Activated CD8-positive, alpha-beta memory T cell treated with anti-CD3 and anti-CD28 coated beads, Interleukin-2, amount 50 U/mL, for 4 hours (primary cell): ENCODE results near the gene CHD3.
"Not testable (repeated sequence)": the region's sequence is repeated elsewhere in the genome, so short reads cannot be mapped to it uniquely, and the experiment has no call there.

Source experiments
- DNase-seq: peaks from one replicate; pipeline ENCODE4 v3.0.0-alpha.2; 2020

Gene CHD3

GRCh38 chr17:7850701-7851437 is 37.7 kb upstream of the CHD3 start:
- peak; percentile 33 for DNase-seq

- peak; percentile 92 for DNase-seq
Observed at GRCh38 chr17:7851438-7852261, 36.9 kb upstream of the CHD3 start.

GRCh38 chr17:7852262-7852670 is 36.3 kb upstream of the CHD3 start:
- DNase-seq: no peak

GRCh38 chr17:7852919-7853690 is 35.5 kb upstream of the CHD3 start:
- DNase-seq: peak; percentile 35

- DNase-seq: no peak
Observed at GRCh38 chr17:7853691-7854038, 34.9 kb upstream of the CHD3 start.

GRCh38 chr17:7854078-7854777 is 34.4 kb upstream of the CHD3 start:
- peak; percentile 37 for DNase-seq

- peak; percentile 47 for DNase-seq
Observed at GRCh38 chr17:7854851-7855659, 33.5 kb upstream of the CHD3 start, which contains the start of gene TMEM88. Gene TMEM88, plus strand, starts transcription at chr17:7855066. Its CDS starts 9 bp downstream, at chr17:7855075.

GRCh38 chr17:7855660-7856010 is 33.0 kb upstream of the CHD3 start:
- peak; percentile 43 for DNase-seq

GRCh38 chr17:7856011-7856810 is 32.4 kb upstream of the CHD3 start:
- DNase-seq: peak; percentile 58

GRCh38 chr17:7856811-7857712 is 31.5 kb upstream of the CHD3 start, which contains the start of gene NAA38:
Gene NAA38, minus strand, starts transcription at chr17:7857559. Its CDS starts 96 bp downstream, at chr17:7857463.
- peak; percentile 92 for DNase-seq

GRCh38 chr17:7857713-7858521 is 30.7 kb upstream of the CHD3 start, which contains the start of gene CYB5D1:
Gene CYB5D1, plus strand, starts transcription at chr17:7858003. Its CDS starts 132 bp downstream, at chr17:7858135.
- peak; percentile 85 for DNase-seq

- peak; percentile 41 for DNase-seq
Observed at GRCh38 chr17:7858522-7858810, 30.1 kb upstream of the CHD3 start.

GRCh38 chr17:7859028-7859427 is 29.6 kb upstream of the CHD3 start:
- no peak for DNase-seq

- DNase-seq: peak; percentile 62
Observed at GRCh38 chr17:7862692-7863437, 25.7 kb upstream of the CHD3 start.

GRCh38 chr17:7864384-7864783 is 24.2 kb upstream of the CHD3 start:
- not testable (repeated sequence) for DNase-seq

- DNase-seq: no peak
Observed at GRCh38 chr17:7864995-7865650, 23.5 kb upstream of the CHD3 start.

GRCh38 chr17:7867881-7868329 is 20.7 kb upstream of the CHD3 start:
- no peak for DNase-seq

GRCh38 chr17:7873051-7873450 is 15.5 kb upstream of the CHD3 start:
- DNase-seq: no peak
